ENCODE results near the gene SCO2.

DNA sequence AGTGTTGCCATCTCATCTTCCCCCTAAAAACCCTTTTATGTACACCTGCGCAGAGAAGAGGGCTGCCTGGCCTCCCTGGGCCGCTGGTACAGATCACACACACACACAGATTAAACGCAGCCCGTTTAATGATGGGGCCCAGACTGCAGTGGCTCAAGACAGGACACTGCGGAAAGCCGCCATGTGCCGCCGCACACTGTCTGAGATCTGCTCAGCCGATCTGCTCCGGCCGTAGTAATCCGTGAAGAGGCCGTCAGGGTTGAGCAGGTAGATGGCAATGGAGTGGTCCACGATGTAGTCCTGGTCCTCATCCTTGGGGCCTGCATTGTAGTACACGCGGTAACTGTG, 2.0 kb downstream of the SCO2 start:
- TF ChIP-seq, protein P1, sequence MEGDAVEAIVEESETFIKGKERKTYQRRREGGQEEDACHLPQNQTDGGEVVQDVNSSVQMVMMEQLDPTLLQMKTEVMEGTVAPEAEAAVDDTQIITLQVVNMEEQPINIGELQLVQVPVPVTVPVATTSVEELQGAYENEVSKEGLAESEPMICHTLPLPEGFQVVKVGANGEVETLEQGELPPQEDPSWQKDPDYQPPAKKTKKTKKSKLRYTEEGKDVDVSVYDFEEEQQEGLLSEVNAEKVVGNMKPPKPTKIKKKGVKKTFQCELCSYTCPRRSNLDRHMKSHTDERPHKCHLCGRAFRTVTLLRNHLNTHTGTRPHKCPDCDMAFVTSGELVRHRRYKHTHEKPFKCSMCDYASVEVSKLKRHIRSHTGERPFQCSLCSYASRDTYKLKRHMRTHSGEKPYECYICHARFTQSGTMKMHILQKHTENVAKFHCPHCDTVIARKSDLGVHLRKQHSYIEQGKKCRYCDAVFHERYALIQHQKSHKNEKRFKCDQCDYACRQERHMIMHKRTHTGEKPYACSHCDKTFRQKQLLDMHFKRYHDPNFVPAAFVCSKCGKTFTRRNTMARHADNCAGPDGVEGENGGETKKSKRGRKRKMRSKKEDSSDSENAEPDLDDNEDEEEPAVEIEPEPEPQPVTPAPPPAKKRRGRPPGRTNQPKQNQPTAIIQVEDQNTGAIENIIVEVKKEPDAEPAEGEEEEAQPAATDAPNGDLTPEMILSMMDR (IDR thresholded peaks at IDR 0.05 in 2 of 3, conservative IDR thresholded peaks at IDR 0.05 in 1 of 3; ENCODE audit: control insufficient read depth in 2 of 3, extremely low read depth in 1 of 3, insufficient read depth in 1 of 3, low read depth in 3 of 3, low read length in 3 of 3), result no peak
- TF ChIP-seq, protein P2, sequence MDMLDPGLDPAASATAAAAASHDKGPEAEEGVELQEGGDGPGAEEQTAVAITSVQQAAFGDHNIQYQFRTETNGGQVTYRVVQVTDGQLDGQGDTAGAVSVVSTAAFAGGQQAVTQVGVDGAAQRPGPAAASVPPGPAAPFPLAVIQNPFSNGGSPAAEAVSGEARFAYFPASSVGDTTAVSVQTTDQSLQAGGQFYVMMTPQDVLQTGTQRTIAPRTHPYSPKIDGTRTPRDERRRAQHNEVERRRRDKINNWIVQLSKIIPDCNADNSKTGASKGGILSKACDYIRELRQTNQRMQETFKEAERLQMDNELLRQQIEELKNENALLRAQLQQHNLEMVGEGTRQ (IDR thresholded peaks at IDR 0.05; ENCODE audit: borderline replicate concordance, low read depth, low read length), result no peak
- TF ChIP-seq CBX3 (IDR thresholded peaks at IDR 0.05; ENCODE audit: borderline replicate concordance, low read depth) (no peak), ETV6 (conservative IDR thresholded peaks at IDR 0.05 in 1 of 2, IDR thresholded peaks at IDR 0.05 in 1 of 2; ENCODE audit: borderline replicate concordance in 1 of 2, low read depth in 1 of 2) (no peak), RCOR1 (conservative IDR thresholded peaks at IDR 0.05; ENCODE audit: low read depth, low read length) (no peak), MYC (IDR thresholded peaks at IDR 0.05; ENCODE audit: insufficient read depth, insufficient read length, insufficient replicate concordance, low read length, severe bottlenecking) (no peak), YBX1 (IDR thresholded peaks at IDR 0.05) (no peak)

All from GM12878 (cell line).